ENCODE measurements around the gene FSTL4. TPM values are rescaled to one million over a fixed set of nuclear protein-coding genes. Genes with fewer than 3 reads are reported as not detected.

Gene FSTL4
- total RNA-seq, 1 experiment from 2014 or later = 0.12 TPM

- TF ChIP-seq CTCF (IDR thresholded peaks at IDR 0.05; ENCODE audit: unreplicated experiment) = no peak
- H3K36me3 Mint-ChIP-seq (ENCODE audit: insufficient read depth, unreplicated experiment) = peaks cover 6% of the 10 kb centered on the region
- BruUV-seq (replicated peaks) = no TSS peak
- H3K4me1 Mint-ChIP-seq (ENCODE audit: insufficient read depth, unreplicated experiment) = peaks cover 59% of the 10 kb centered on the region
- H3K4me3 Mint-ChIP-seq (ENCODE audit: unreplicated experiment) = peak overlapping the region; percentile 3
- intact Hi-C loops (cut with micrococcal nuclease) = loop anchor here (1.0 kb wide), 1 partner anchor 120 kb away; no protein-coding TSS in a partner anchor
- POLR2A ChIA-PET = interaction anchor here (0.6 to 9.5 kb wide), 16 partner anchors 9 to 1206 kb away, joined by 3 to 96 read pairs (median 4); no protein-coding TSS in a partner anchor
- CTCF ChIA-PET = interaction anchor here (0.6 to 2.8 kb wide), 15 partner anchors 8 to 1832 kb away, joined by 3 to 23 read pairs (median 3); no protein-coding TSS in a partner anchor
- peak; percentile 86 for DNase-seq (ENCODE audit: unreplicated experiment)
- no peaks in the 10 kb centered on the region for H3K27me3 Mint-ChIP-seq (ENCODE audit: insufficient read depth, unreplicated experiment)
- H3K27ac Mint-ChIP-seq (ENCODE audit: low read depth, unreplicated experiment) = peak overlapping the region; percentile 71
- H3K9me3 Mint-ChIP-seq (ENCODE audit: unreplicated experiment) = no peaks in the 10 kb centered on the region
Measured at GRCh38 chr5:133230823-133231578, 381.3 kb downstream of the FSTL4 start.

DNA sequence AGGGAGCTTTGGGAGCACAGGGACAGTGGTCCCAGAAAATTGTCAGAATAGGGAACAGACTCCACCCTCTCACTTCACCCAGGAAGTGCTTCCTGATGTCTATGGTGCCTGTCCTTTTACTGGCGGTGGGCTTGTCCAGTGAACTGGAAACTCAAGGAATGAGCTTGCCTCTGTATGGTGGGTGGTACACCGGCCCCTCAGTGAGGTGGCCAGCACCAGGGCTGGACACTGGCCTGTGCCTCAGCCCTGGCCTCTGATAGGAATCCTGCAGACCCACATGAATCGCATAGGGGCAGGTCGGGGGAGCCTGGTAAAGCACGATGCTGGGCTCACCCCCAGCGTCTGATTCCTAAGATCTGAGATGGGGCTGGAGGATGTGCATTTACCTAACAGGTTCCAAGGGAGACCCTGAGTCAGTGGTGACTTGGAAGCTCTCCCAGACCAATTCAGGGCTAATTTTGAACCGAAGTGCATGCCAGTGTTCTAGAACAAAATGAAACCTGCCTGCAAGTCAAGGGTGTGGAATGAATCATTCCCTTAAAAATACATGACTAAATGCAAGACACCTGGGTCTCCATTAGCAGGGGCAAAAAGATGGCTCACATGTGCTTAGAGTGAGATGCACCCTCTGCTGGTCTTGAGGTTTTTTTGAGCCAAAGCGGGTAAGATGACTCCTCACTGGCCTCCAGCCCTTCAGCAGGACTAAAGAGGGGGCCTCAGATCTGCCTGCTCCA, 382.2 kb downstream of the FSTL4 start:
- BruUV-seq (replicated peaks) = no TSS peak

GRCh38 chr5:133228316-133228715, 384.0 kb downstream of the FSTL4 start:
- DNase-seq (ENCODE audit: unreplicated experiment) = peak; percentile 80
- TF ChIP-seq CTCF (IDR thresholded peaks at IDR 0.05; ENCODE audit: unreplicated experiment) = no peak
- Mint-ChIP-seq H3K9me3 (ENCODE audit: unreplicated experiment) (no peaks in the 10 kb centered on the region), H3K4me1 (ENCODE audit: insufficient read depth, unreplicated experiment) (peaks cover 67% of the 10 kb centered on the region), H3K36me3 (ENCODE audit: insufficient read depth, unreplicated experiment) (peaks cover 6% of the 10 kb centered on the region), H3K27me3 (ENCODE audit: insufficient read depth, unreplicated experiment) (no peaks in the 10 kb centered on the region), H3K4me3 (ENCODE audit: unreplicated experiment) (peak overlapping the region; percentile 9), H3K27ac (ENCODE audit: low read depth, unreplicated experiment) (peak overlapping the region; percentile 71)
- intact Hi-C loops (cut with micrococcal nuclease) = no loop called here
- no TSS peak for BruUV-seq (replicated peaks)
- POLR2A ChIA-PET = interaction anchor here (1.2 to 9.5 kb wide), 5 partner anchors 12 to 948 kb away, joined by 4 to 96 read pairs (median 19); no protein-coding TSS in a partner anchor
- CTCF ChIA-PET = no interaction called here

More for the DNA sequence above, 382.2 kb downstream of the FSTL4 start:
- ChIA-PET CTCF (interaction anchor here (0.6 to 2.8 kb wide), 14 partner anchors 10 to 1833 kb away, joined by 3 to 23 read pairs (median 4); no protein-coding TSS in a partner anchor), POLR2A (interaction anchor here (0.6 to 9.5 kb wide), 18 partner anchors 10 to 1207 kb away, joined by 3 to 96 read pairs (median 5); no protein-coding TSS in a partner anchor)
- Mint-ChIP-seq H3K27ac (ENCODE audit: low read depth, unreplicated experiment) (peak overlapping the region; percentile 71), H3K36me3 (ENCODE audit: insufficient read depth, unreplicated experiment) (peaks cover 6% of the 10 kb centered on the region), H3K4me1 (ENCODE audit: insufficient read depth, unreplicated experiment) (peaks cover 65% of the 10 kb centered on the region), H3K27me3 (ENCODE audit: insufficient read depth, unreplicated experiment) (no peaks in the 10 kb centered on the region), H3K4me3 (ENCODE audit: unreplicated experiment) (peak overlapping the region; percentile 5), H3K9me3 (ENCODE audit: unreplicated experiment) (no peaks in the 10 kb centered on the region)
- intact Hi-C loops (cut with micrococcal nuclease) = loop anchor here (1.0 kb wide), 1 partner anchor 119 kb away; no protein-coding TSS in a partner anchor
- TF ChIP-seq CTCF (IDR thresholded peaks at IDR 0.05; ENCODE audit: unreplicated experiment) = no peak
- DNase-seq (ENCODE audit: unreplicated experiment) = peak; percentile 93
